Kidney (tissue), 14 donors: Measurements from ENCODE around the gene SAMM50. TPM values are rescaled to one million over a fixed set of nuclear protein-coding genes. Genes with fewer than 3 reads are reported as not detected.

Source experiments
- DNase-seq, 5 donors: peaks; one replicate each; pipeline ENCODE4 v3.0.0-alpha.2; 2013 to 2020
- FAIRE-seq: peaks from 2 replicates; lab custom pipeline; 2012; peaks lifted over from hg19 to GRCh38; lab: Jason Lieb, UNC
- H3K27ac ChIP-seq, 2 donors: one replicate each; pipeline ENCODE4 v1.7.0; 2013; ENCODE audit warnings: low read depth in 2 of 2, low read length in 2 of 2, inconsistent platforms in 1 of 2
- H3K27me3 ChIP-seq: one replicate; pipeline ENCODE4 v1.7.1; 2013; ENCODE audit warnings: low read length, inconsistent platforms; ENCODE audit not compliant: control insufficient read depth, insufficient read depth
- H3K36me3 ChIP-seq, 3 donors: one replicate each; pipeline versions ENCODE4 v1.7.0 to v1.7.1; 2013; ENCODE audit warnings: low read length in 3 of 3, control low read depth in 1 of 3, inconsistent platforms in 1 of 3; ENCODE audit not compliant: insufficient read depth in 3 of 3, control insufficient read depth in 2 of 3
- H3K4me1 ChIP-seq, 3 donors: one replicate each; pipeline versions ENCODE4 v1.7.0 to v1.7.1; 2013; ENCODE audit warnings: low read length in 3 of 3, inconsistent platforms in 1 of 3, low read depth in 1 of 3; ENCODE audit not compliant: control insufficient read depth in 2 of 3, insufficient read depth in 2 of 3
- H3K4me3 ChIP-seq, 3 donors: one replicate each; pipeline versions ENCODE4 v1.7.0 to v1.8.1; 2013; ENCODE audit warnings: low read length in 3 of 3, control low read depth in 1 of 3, inconsistent platforms in 1 of 3
- H3K9ac ChIP-seq, 3 donors: one replicate each; pipeline versions ENCODE4 v1.7.0 to v1.7.1; 2013; ENCODE audit warnings: low read length in 3 of 3, control low read depth in 1 of 3, inconsistent platforms in 1 of 3
- H3K9me3 ChIP-seq, 3 donors: one replicate each; pipeline versions ENCODE4 v1.7.0 to v1.7.1; 2013; ENCODE audit warnings: low read length in 3 of 3, control low read depth in 1 of 3, inconsistent platforms in 1 of 3; ENCODE audit not compliant: control insufficient read depth in 2 of 3, insufficient read depth in 1 of 3
- CTCF ChIP-seq: IDR thresholded peaks from 3 replicates; pipeline ENCODE4 v1.5.1; 2012; ENCODE audit warnings: mild to moderate bottlenecking, moderate library complexity, borderline replicate concordance; ENCODE audit not compliant: insufficient read depth; ENCODE audit errors: extremely low read depth
- intact Hi-C: fragments of 100-400 bp; cut with DNase I; formaldehyde crosslinking; loops from one replicate; pipeline ENCODE4 v1.11.1; 2022
- polyA plus RNA-seq: library from polyadenylated mRNA; stranded (reverse); fragments of 350-450 nt; fragmentation: Illumina TruSeq; extraction: RNeasy Lipid Tissue Mini Kit (QIAGEN cat#74804); gene quantifications from one replicate; pipeline ENCODE4 v1.2.3, GENCODE V29; 2014; ENCODE audit warnings: low read depth, low replicate concordance; ENCODE audit not compliant: insufficient read depth
- total RNA-seq: library from RNA; stranded (reverse); fragmentation: NEBNext Ultra II Directional; extraction: Animal tissue kit (Norgen Biotek cat#: 25700); gene quantifications from one replicate; pipeline ENCODE4 v1.2.1, GENCODE V29; 2021
- donor health status: control.
- donor health status: control.
- donor health status: control.
- donor health status: control.
- donor health status: control.
- donor health status: DM: yes; HTN: yes; CAD: no.
- donor health status: Normal renal cell carcinoma (clear cell type).

The SAMM50 gene
- total and polyA plus RNA-seq, 2 donors from 2014 or later = 34.9 to 57.0 TPM

GRCh38 chr22:43969021-43969878, 14.0 kb downstream of the SAMM50 start:
- Histone ChIP-seq H3K36me3 (peaks cover 4 to 56% (median 50%) of the 10 kb centered on the region in 3 donors), H3K27me3 (no peaks in the 10 kb centered on the region), H3K4me3 (no peak overlapping the region), H3K9ac (no peak overlapping the region), H3K27ac (no peak overlapping the region), H3K9me3 (no peaks in the 10 kb centered on the region), H3K4me1 (peaks cover 0 to 4% (median 0%) of the 10 kb centered on the region in 3 donors)
- no peak for TF ChIP-seq CTCF
- no peak for FAIRE-seq
- intact Hi-C loops = no loop called here
- no peak for DNase-seq

DNA sequence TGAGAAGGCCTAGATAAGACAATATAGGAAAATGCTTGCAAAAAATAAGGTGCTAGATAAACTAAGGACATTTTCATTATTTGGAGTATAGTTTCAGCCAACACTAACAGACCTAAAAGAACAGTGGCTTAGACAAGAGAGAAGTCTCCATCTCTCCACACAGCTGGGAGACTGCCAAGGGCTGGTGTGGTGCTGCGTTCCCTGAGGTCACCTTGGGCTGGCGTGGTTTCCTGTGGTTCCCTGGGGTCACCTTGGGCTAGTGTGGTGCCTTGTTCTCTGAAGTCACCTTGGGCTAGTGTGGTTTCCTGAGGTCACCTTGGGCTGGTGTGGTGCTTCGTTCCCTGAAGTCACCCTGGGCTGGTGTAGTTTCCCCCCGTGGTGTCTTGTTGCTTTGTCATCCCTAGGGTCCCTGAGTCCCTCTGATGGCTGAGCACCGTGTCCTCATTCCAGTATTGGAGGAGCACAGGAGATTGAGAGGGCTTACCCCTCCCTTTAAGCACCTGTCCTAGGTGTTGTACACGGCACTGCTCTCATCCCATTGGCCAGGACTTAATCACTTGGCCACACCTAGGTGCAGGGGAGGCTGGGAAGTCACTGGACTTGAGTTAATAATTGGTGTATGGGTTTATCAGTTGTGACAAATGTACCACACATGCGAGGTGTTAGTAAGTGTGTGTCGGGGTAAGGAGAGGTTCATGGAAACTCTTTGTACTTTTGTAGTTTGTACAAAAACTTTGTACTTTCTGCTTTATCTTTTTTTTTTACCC, 14.9 kb downstream of the SAMM50 start:
- Histone ChIP-seq H3K4me3 (no peak overlapping the region), H3K9ac (no peak overlapping the region), H3K27me3 (no peaks in the 10 kb centered on the region), H3K9me3 (no peaks in the 10 kb centered on the region), H3K36me3 (peaks cover 3 to 54% (median 45%) of the 10 kb centered on the region in 3 donors), H3K4me1 (peaks cover 0 to 4% (median 0%) of the 10 kb centered on the region in 3 donors), H3K27ac (no peak overlapping the region)
- TF ChIP-seq CTCF = no peak
- DNase-seq = no peak
- intact Hi-C loops = no loop called here
- FAIRE-seq = no peak

GRCh38 chr22:43971112-43971511, 15.9 kb downstream of the SAMM50 start:
- Histone ChIP-seq H3K9me3 (no peaks in the 10 kb centered on the region), H3K27ac (no peak overlapping the region), H3K4me1 (peaks cover 0 to 4% (median 0%) of the 10 kb centered on the region in 3 donors), H3K36me3 (peaks cover 3 to 61% (median 48%) of the 10 kb centered on the region in 3 donors), H3K4me3 (no peak overlapping the region), H3K27me3 (no peaks in the 10 kb centered on the region), H3K9ac (no peak overlapping the region)
- intact Hi-C loops = no loop called here
- TF ChIP-seq CTCF = no peak
- no peak for DNase-seq
- FAIRE-seq = no peak
